ENCODE measurements around the gene CYP4X1. TPM values are rescaled to one million over a fixed set of nuclear protein-coding genes. Genes with fewer than 3 reads are reported as not detected.
"Not testable (repeated sequence)": the region's sequence is repeated elsewhere in the genome, so short reads cannot be mapped to it uniquely, and the experiment has no call there.

The CYP4X1 gene
- polyA plus RNA-seq (2013, experiment 1 of 2) = 0.75 TPM
- polyA plus RNA-seq (2013, experiment 2 of 2) = 0.89 TPM

- Histone ChIP-seq H3K4me3 (ENCODE audit: low read length) (peak within 1 kb of the TSS; percentile 65), H3K9me3 (ENCODE audit: insufficient read depth, low read depth, low read length) (no peaks in the 10 kb centered on the region), H3K27me3 (ENCODE audit: insufficient read depth, low read length) (peaks cover 28% of the 10 kb centered on the region), H3K9ac (ENCODE audit: low read depth, low read length) (peak within 1 kb of the TSS; percentile 61), H3K27ac (ENCODE audit: low read depth, low read length) (no peak within 1 kb of the TSS), H3K36me3 (ENCODE audit: insufficient read depth, low read length) (no peaks in the 10 kb centered on the region), H3K4me1 (ENCODE audit: insufficient read depth, low read length) (peaks cover 23% of the 10 kb centered on the region)
- 2% methylated on average over 49 of the region's 49 CpGs for WGBS
Measured at GRCh38 chr1:47023268-47024140, at the start of gene CYP4X1. Gene CYP4X1 (plus strand): TSS chr1:47023669. CDS start chr1:47023818, 149 bp downstream.

GRCh38 chr1:46983166-46983829 lies 40.2 kb upstream of the CYP4X1 start:
- H3K9ac ChIP-seq (ENCODE audit: low read depth, low read length) = peak overlapping the region; percentile 39; the same call in 1 of the 2 replicates
- WGBS = 33% methylated on average over 7 of the region's 7 CpGs
- 0 out of 2 replicates have a peak overlapping the region, but pooled peaks have one; percentile 1 for H3K4me3 ChIP-seq (ENCODE audit: low read length)
- no peaks in the 10 kb centered on the region for H3K36me3 ChIP-seq (ENCODE audit: insufficient read depth, low read length)
- H3K27me3 ChIP-seq (ENCODE audit: insufficient read depth, low read length) = no peaks in the 10 kb centered on the region
- H3K4me1 ChIP-seq (ENCODE audit: insufficient read depth, low read length) = peaks cover 23% of the 10 kb centered on the region
- peak overlapping the region; percentile 49; the same call in 1 of the 2 replicates for H3K27ac ChIP-seq (ENCODE audit: low read depth, low read length)
- no peaks in the 10 kb centered on the region for H3K9me3 ChIP-seq (ENCODE audit: insufficient read depth, low read depth, low read length)

GRCh38 chr1:46983830-46984586 lies 39.5 kb upstream of the CYP4X1 start:
- peak overlapping the region; percentile 49; the same call in 1 of the 2 replicates for H3K27ac ChIP-seq (ENCODE audit: low read depth, low read length)
- H3K4me1 ChIP-seq (ENCODE audit: insufficient read depth, low read length) = peaks cover 23% of the 10 kb centered on the region
- 0 out of 2 replicates have a peak overlapping the region, but pooled peaks have one; percentile 1 for H3K4me3 ChIP-seq (ENCODE audit: low read length)
- H3K27me3 ChIP-seq (ENCODE audit: insufficient read depth, low read length) = no peaks in the 10 kb centered on the region
- no peaks in the 10 kb centered on the region for H3K36me3 ChIP-seq (ENCODE audit: insufficient read depth, low read length)
- no peaks in the 10 kb centered on the region for H3K9me3 ChIP-seq (ENCODE audit: insufficient read depth, low read depth, low read length)
- WGBS = 35% methylated on average over 3 of the region's 3 CpGs
- H3K9ac ChIP-seq (ENCODE audit: low read depth, low read length) = peak overlapping the region; percentile 39; the same call in 1 of the 2 replicates

GRCh38 chr1:46990541-46990940 lies 32.9 kb upstream of the CYP4X1 start:
- not testable (repeated sequence) for H3K27me3 ChIP-seq (ENCODE audit: insufficient read depth, low read length); H3K27ac ChIP-seq (ENCODE audit: low read depth, low read length); H3K4me3 ChIP-seq (ENCODE audit: low read length); H3K4me1 ChIP-seq (ENCODE audit: insufficient read depth, low read length); H3K36me3 ChIP-seq (ENCODE audit: insufficient read depth, low read length); H3K9me3 ChIP-seq (ENCODE audit: insufficient read depth, low read depth, low read length); H3K9ac ChIP-seq (ENCODE audit: low read depth, low read length)
- WGBS = 60% methylated on average over 1 of the region's 2 CpGs

- Histone ChIP-seq H3K27ac (ENCODE audit: low read depth, low read length) (no peak overlapping the region), H3K4me3 (ENCODE audit: low read length) (no peak overlapping the region), H3K9ac (ENCODE audit: low read depth, low read length) (no peak overlapping the region), H3K4me1 (ENCODE audit: insufficient read depth, low read length) (no peaks in the 10 kb centered on the region), H3K27me3 (ENCODE audit: insufficient read depth, low read length) (no peaks in the 10 kb centered on the region), H3K9me3 (ENCODE audit: insufficient read depth, low read depth, low read length) (no peaks in the 10 kb centered on the region), H3K36me3 (ENCODE audit: insufficient read depth, low read length) (no peaks in the 10 kb centered on the region)
- 40% methylated on average over 13 of the region's 13 CpGs for WGBS
Measured at GRCh38 chr1:46991083-46991923, 32.2 kb upstream of the CYP4X1 start.

GRCh38 chr1:46996659-46997281 lies 26.7 kb upstream of the CYP4X1 start:
- WGBS = 58% methylated on average over 3 of the region's 3 CpGs
- H3K36me3 ChIP-seq (ENCODE audit: insufficient read depth, low read length) = no peaks in the 10 kb centered on the region

GRCh38 chr1:47002211-47002610 lies 21.3 kb upstream of the CYP4X1 start:
- 70% methylated on average over 1 of the region's 1 CpG for WGBS
- Histone ChIP-seq H3K36me3 (ENCODE audit: insufficient read depth, low read length) (no peaks in the 10 kb centered on the region), H3K9ac (ENCODE audit: low read depth, low read length) (no peak overlapping the region), H3K4me3 (ENCODE audit: low read length) (no peak overlapping the region), H3K4me1 (ENCODE audit: insufficient read depth, low read length) (peaks cover 7% of the 10 kb centered on the region; the same call in 1 of the 2 replicates), H3K9me3 (ENCODE audit: insufficient read depth, low read depth, low read length) (peaks cover 10% of the 10 kb centered on the region), H3K27me3 (ENCODE audit: insufficient read depth, low read length) (no peaks in the 10 kb centered on the region), H3K27ac (ENCODE audit: low read depth, low read length) (no peak overlapping the region)

More at GRCh38 chr1:46996659-46997281, 26.7 kb upstream of the CYP4X1 start:
- Histone ChIP-seq H3K27ac (ENCODE audit: low read depth, low read length) (no peak overlapping the region), H3K9ac (ENCODE audit: low read depth, low read length) (no peak overlapping the region), H3K4me1 (ENCODE audit: insufficient read depth, low read length) (peaks cover 7% of the 10 kb centered on the region; the same call in 1 of the 2 replicates), H3K4me3 (ENCODE audit: low read length) (no peak overlapping the region), H3K27me3 (ENCODE audit: insufficient read depth, low read length) (no peaks in the 10 kb centered on the region), H3K9me3 (ENCODE audit: insufficient read depth, low read depth, low read length) (no peaks in the 10 kb centered on the region)

GRCh38 chr1:47003896-47004403 lies 19.5 kb upstream of the CYP4X1 start:
- no peak overlapping the region for H3K27ac ChIP-seq (ENCODE audit: low read depth, low read length)
- WGBS = 86% methylated on average over 5 of the region's 5 CpGs
- H3K4me1 ChIP-seq (ENCODE audit: insufficient read depth, low read length) = 0 out of 2 replicates have a peak, but pooled peaks cover 2% of the 10 kb centered on the region
- H3K9ac ChIP-seq (ENCODE audit: low read depth, low read length) = no peak overlapping the region
- no peaks in the 10 kb centered on the region for H3K27me3 ChIP-seq (ENCODE audit: insufficient read depth, low read length)
- peaks cover 10% of the 10 kb centered on the region for H3K9me3 ChIP-seq (ENCODE audit: insufficient read depth, low read depth, low read length)
- no peaks in the 10 kb centered on the region for H3K36me3 ChIP-seq (ENCODE audit: insufficient read depth, low read length)
- no peak overlapping the region for H3K4me3 ChIP-seq (ENCODE audit: low read length)

GRCh38 chr1:47006437-47006836 lies 17.0 kb upstream of the CYP4X1 start:
- 94% methylated on average over 9 of the region's 9 CpGs for WGBS
- not testable (repeated sequence) for H3K4me3 ChIP-seq (ENCODE audit: low read length); H3K27ac ChIP-seq (ENCODE audit: low read depth, low read length); H3K4me1 ChIP-seq (ENCODE audit: insufficient read depth, low read length); H3K27me3 ChIP-seq (ENCODE audit: insufficient read depth, low read length); H3K9ac ChIP-seq (ENCODE audit: low read depth, low read length); H3K9me3 ChIP-seq (ENCODE audit: insufficient read depth, low read depth, low read length); H3K36me3 ChIP-seq (ENCODE audit: insufficient read depth, low read length)

GRCh38 chr1:47013293-47013692 lies 10.2 kb upstream of the CYP4X1 start:
- no peak overlapping the region for H3K4me3 ChIP-seq (ENCODE audit: low read length)
- H3K4me1 ChIP-seq (ENCODE audit: insufficient read depth, low read length) = peaks cover 9% of the 10 kb centered on the region; the same call in 1 of the 2 replicates
- H3K36me3 ChIP-seq (ENCODE audit: insufficient read depth, low read length) = no peaks in the 10 kb centered on the region
- 85% methylated on average over 2 of the region's 2 CpGs for WGBS
- no peak overlapping the region for H3K27ac ChIP-seq (ENCODE audit: low read depth, low read length)
- no peaks in the 10 kb centered on the region for H3K27me3 ChIP-seq (ENCODE audit: insufficient read depth, low read length)
- no peak overlapping the region for H3K9ac ChIP-seq (ENCODE audit: low read depth, low read length)
- H3K9me3 ChIP-seq (ENCODE audit: insufficient read depth, low read depth, low read length) = no peaks in the 10 kb centered on the region

Measured in HUES64 (cell line).